IPS DF 4.7 (cell line): ENCODE results near the gene FBRSL1.

Experiments
- DNase-seq: peaks from one replicate; pipeline ENCODE4 v3.0.0-alpha.2; 2013; ENCODE audit warnings: low spot score; ENCODE audit errors: extremely low read depth

Gene FBRSL1

GRCh38 chr12:132510111-132510724 is 20.3 kb downstream of the FBRSL1 start:
- DNase-seq = no peak

GRCh38 chr12:132510746-132511477 is 21.0 kb downstream of the FBRSL1 start:
- DNase-seq = no peak

GRCh38 chr12:132511516-132512196 is 21.7 kb downstream of the FBRSL1 start:
- DNase-seq = no peak

- DNase-seq = no peak
These were observed 22.5 kb downstream of the FBRSL1 start for GRCh38 chr12:132512197-132513069.

- DNase-seq = no peak
These were observed 23.1 kb downstream of the FBRSL1 start for GRCh38 chr12:132513070-132513398.

- no peak for DNase-seq
These were observed 23.6 kb downstream of the FBRSL1 start for GRCh38 chr12:132513458-132514135.

GRCh38 chr12:132514216-132514820 is 24.4 kb downstream of the FBRSL1 start:
- DNase-seq = no peak

GRCh38 chr12:132514838-132515237 is 24.9 kb downstream of the FBRSL1 start:
- no peak for DNase-seq

- no peak for DNase-seq
These were observed 26.4 kb downstream of the FBRSL1 start for GRCh38 chr12:132516095-132517012.

- no peak for DNase-seq
These were observed 27.2 kb downstream of the FBRSL1 start for GRCh38 chr12:132517013-132517739.

- no peak for DNase-seq
These were observed 27.8 kb downstream of the FBRSL1 start for GRCh38 chr12:132517740-132518100.

GRCh38 chr12:132518354-132518992 is 28.5 kb downstream of the FBRSL1 start:
- DNase-seq = no peak

GRCh38 chr12:132520421-132521199 is 30.7 kb downstream of the FBRSL1 start:
- no peak for DNase-seq

GRCh38 chr12:132521200-132521580 is 31.2 kb downstream of the FBRSL1 start:
- no peak for DNase-seq

- DNase-seq = no peak
These were observed 31.9 kb downstream of the FBRSL1 start for GRCh38 chr12:132521712-132522292.

GRCh38 chr12:132522592-132523380 is 32.8 kb downstream of the FBRSL1 start:
- no peak for DNase-seq
